Measurements from ENCODE around the gene IL1R2. TPM values are rescaled to one million over a fixed set of nuclear protein-coding genes. Genes with fewer than 3 reads are reported as not detected.

IL1R2 gene
- total RNA-seq, 1 donor from 2014 or later: 0.50 TPM

DNA sequence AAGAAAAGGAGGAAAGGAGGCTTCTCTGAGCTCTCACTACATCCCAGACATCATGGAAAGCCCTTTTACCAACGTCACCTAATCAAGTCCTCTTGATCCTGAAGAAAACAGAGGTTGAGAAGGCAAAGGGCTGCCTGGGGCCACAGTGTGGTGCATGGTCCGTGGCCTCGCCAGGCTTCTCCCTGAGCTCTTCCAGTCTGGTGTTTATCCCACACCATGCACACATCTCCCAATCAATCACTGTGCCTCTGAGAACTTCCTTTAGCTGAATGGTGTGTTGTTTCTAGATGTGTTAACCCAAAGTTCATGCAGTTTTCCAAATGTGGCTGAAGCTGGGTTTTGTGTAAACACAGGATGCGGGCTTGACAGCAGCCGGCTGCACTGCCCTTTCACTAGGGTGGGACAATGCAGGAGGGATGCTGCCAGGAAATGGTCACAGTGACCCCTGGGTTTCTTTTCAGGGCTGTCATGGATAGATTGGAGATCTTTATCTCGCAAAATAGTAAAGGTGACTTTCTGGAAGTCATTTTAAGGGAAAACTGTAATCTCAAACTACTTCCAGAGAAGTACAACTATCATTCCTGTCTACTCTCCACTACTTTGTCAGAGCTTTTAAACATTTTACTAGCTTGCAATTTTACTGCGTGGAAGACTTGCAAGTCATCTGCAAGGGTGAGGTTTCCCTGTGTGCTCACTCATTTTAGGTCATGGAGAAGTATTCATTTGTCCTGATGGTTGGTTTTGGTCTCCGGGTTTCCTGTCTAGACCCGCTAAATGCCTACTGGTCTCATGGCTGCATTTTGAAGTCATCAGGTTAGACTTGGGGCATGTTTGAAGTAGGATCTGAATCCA, 54.6 kb downstream of the IL1R2 start:
- TF ChIP-seq, protein P1, sequence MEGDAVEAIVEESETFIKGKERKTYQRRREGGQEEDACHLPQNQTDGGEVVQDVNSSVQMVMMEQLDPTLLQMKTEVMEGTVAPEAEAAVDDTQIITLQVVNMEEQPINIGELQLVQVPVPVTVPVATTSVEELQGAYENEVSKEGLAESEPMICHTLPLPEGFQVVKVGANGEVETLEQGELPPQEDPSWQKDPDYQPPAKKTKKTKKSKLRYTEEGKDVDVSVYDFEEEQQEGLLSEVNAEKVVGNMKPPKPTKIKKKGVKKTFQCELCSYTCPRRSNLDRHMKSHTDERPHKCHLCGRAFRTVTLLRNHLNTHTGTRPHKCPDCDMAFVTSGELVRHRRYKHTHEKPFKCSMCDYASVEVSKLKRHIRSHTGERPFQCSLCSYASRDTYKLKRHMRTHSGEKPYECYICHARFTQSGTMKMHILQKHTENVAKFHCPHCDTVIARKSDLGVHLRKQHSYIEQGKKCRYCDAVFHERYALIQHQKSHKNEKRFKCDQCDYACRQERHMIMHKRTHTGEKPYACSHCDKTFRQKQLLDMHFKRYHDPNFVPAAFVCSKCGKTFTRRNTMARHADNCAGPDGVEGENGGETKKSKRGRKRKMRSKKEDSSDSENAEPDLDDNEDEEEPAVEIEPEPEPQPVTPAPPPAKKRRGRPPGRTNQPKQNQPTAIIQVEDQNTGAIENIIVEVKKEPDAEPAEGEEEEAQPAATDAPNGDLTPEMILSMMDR (IDR thresholded peaks at IDR 0.05; ENCODE audit: insufficient read depth, low read length, poor library complexity, severe bottlenecking): no peak
- H3K27me3 ChIP-seq (ENCODE audit: control insufficient read depth, insufficient read depth, low read length): no peaks in the 10 kb centered on the region
- DNase-seq (ENCODE audit: low read depth): no peak
- H3K36me3 ChIP-seq (ENCODE audit: control insufficient read depth, insufficient read depth, low read length): no peaks in the 10 kb centered on the region
- H3K4me3 ChIP-seq (ENCODE audit: low read depth, low read length): no peak overlapping the region

DNA sequence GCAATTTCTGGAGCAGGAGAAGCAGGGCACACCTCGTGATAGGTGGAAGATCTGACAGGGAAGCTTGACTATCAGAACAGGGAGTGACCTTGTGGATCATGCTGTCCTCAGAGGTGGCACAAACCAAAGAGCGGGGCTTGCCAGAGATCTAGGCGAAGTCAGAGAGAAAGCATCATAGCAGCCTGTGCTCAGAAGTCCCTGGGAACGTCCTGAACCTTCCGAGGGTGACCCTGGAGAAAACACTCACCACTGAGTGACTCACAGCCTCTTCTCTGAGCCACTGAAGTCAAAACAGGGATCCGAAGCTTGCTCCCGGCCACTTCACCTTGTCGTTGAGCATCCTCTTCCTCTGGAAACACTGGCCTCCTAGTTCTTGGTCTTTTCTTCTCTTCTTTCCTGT, 56.7 kb downstream of the IL1R2 start:
- Histone ChIP-seq H3K36me3 (ENCODE audit: control insufficient read depth, insufficient read depth, low read length) (no peaks in the 10 kb centered on the region), H3K4me3 (ENCODE audit: low read depth, low read length) (no peak overlapping the region), H3K27me3 (ENCODE audit: control insufficient read depth, insufficient read depth, low read length) (no peaks in the 10 kb centered on the region)
- DNase-seq (ENCODE audit: low read depth): no peak
- TF ChIP-seq, protein P1 (IDR thresholded peaks at IDR 0.05; ENCODE audit: insufficient read depth, low read length, poor library complexity, severe bottlenecking): no peak

DNA sequence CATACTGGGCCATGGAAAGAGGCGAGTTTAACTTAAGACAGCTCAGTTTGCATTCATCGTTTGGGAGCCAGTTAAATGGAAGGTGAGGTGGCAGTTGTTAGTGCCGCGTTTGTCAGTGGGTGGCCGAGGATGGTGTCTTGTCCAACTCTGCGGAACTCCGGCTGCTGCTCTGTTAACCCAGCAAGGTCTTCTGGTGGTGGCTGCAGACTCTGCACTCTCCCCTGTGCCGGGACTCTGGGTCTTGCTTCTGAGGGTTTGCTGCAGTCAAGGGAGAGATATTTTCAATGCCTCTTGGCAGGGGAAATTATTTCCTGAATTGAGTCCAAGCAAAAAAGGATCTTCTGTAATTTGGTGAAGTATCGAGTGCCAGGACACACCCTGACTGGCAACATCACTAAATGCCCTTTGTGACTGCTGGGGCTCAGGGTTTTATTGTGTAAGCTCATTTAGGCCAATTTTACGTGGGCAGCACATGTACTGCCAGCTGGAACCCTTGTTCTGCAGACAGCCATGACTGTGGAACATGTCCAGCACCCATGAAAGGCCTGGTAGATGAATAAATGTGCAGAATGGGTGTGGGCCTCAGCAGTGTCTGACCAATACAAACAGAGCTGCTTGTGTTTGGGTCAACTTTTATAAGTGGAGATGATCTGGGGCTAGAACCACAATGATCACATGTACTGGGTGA, 58.1 kb downstream of the IL1R2 start:
- H3K36me3 ChIP-seq (ENCODE audit: control insufficient read depth, insufficient read depth, low read length): no peaks in the 10 kb centered on the region
- H3K4me3 ChIP-seq (ENCODE audit: low read depth, low read length): no peak overlapping the region
- H3K27me3 ChIP-seq (ENCODE audit: control insufficient read depth, insufficient read depth, low read length): no peaks in the 10 kb centered on the region
- TF ChIP-seq, protein P1 (IDR thresholded peaks at IDR 0.05; ENCODE audit: insufficient read depth, low read length, poor library complexity, severe bottlenecking): no peak
- DNase-seq (ENCODE audit: low read depth): no peak

DNA sequence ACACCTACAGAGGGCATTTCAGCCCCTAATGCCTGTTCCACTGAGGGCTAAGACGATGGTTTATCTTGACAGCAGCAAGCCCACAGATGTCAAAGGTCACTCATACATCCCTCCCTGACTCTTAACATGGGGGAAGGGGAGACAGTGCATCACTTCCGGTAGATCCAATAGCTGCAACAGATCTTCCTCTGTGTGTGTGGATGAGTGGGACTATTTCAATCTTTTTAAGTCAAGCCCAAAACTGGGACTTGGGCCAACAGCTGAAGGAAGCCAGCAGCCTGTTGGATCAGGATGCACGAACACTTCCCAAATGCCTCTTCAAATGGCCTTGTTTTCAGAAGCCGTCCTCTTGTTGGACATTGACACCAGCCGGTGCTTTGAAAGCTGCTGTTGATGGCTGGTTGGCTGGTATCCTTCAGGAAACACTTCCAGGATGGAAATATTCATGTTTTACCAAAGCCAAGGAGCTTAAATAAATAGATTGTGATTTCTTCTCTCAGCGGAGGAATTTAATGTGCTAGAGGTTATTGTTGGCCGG, 59.2 kb downstream of the IL1R2 start:
- Histone ChIP-seq H3K4me3 (ENCODE audit: low read depth, low read length) (no peak overlapping the region), H3K36me3 (ENCODE audit: control insufficient read depth, insufficient read depth, low read length) (no peaks in the 10 kb centered on the region), H3K27me3 (ENCODE audit: control insufficient read depth, insufficient read depth, low read length) (no peaks in the 10 kb centered on the region)
- TF ChIP-seq, protein P1 (IDR thresholded peaks at IDR 0.05; ENCODE audit: insufficient read depth, low read length, poor library complexity, severe bottlenecking): no peak
- DNase-seq (ENCODE audit: low read depth): no peak

DNA sequence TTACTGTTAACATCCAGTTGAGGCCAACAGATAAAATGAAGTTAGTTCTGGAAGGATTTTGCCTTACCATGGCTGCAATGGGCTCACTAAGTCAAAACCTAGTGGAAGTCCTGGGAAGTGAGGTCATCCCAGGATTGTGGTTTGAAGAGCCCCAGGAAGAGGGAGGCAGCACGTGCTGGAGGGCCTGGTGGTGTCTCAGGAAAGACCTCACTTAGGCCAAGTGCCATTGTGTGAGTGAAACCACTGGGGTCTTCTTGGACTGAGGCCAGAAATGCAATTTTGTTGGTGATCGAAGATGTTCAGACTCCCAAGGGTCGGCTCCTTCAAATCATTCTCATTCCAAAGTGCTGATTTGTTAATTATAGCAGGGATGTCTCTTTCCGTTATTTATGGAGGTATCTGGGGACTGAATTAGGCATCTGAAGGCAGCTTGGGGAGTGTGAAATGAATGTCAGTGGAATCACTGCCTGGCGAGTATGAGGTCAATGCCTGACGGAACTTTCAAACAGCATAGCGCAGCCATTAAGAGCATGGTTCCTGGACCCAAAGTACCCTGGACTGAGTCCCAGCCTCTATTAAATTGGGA, 60.0 kb downstream of the IL1R2 start:
- DNase-seq (ENCODE audit: low read depth): no peak
- Histone ChIP-seq H3K4me3 (ENCODE audit: low read depth, low read length) (no peak overlapping the region), H3K27me3 (ENCODE audit: control insufficient read depth, insufficient read depth, low read length) (no peaks in the 10 kb centered on the region), H3K36me3 (ENCODE audit: control insufficient read depth, insufficient read depth, low read length) (no peaks in the 10 kb centered on the region)
- TF ChIP-seq, protein P1 (IDR thresholded peaks at IDR 0.05; ENCODE audit: insufficient read depth, low read length, poor library complexity, severe bottlenecking): no peak

All from kidney epithelial cell (primary cell).